CD4-positive, alpha-beta T cell treated with Interleukin-12 subunit alpha and Interleukin-12 subunit beta, for 1 hour (primary cell): ENCODE data around the gene RSBN1L.

Source experiments
- DNase-seq: peaks from one replicate; pipeline ENCODE4 v3.0.0-alpha.2; 2020

The RSBN1L gene

GRCh38 chr7:77734659-77735421 is 38.6 kb downstream of the RSBN1L start:
- DNase-seq: no peak

- DNase-seq: no peak
Measured at GRCh38 chr7:77735457-77735856, 39.2 kb downstream of the RSBN1L start.

GRCh38 chr7:77736991-77737390 is 40.7 kb downstream of the RSBN1L start:
- no peak for DNase-seq

- DNase-seq: no peak
Measured at GRCh38 chr7:77738382-77738781, 42.1 kb downstream of the RSBN1L start.

- DNase-seq: no peak
Measured at GRCh38 chr7:77738871-77739270, 42.6 kb downstream of the RSBN1L start.

GRCh38 chr7:77740257-77740656 is 44.0 kb downstream of the RSBN1L start:
- no peak for DNase-seq

GRCh38 chr7:77743518-77743917 is 47.3 kb downstream of the RSBN1L start:
- no peak for DNase-seq

GRCh38 chr7:77745746-77746145 is 49.5 kb downstream of the RSBN1L start:
- no peak for DNase-seq

GRCh38 chr7:77746164-77746823 is 50.0 kb downstream of the RSBN1L start:
- DNase-seq: no peak

GRCh38 chr7:77746824-77747165 is 50.5 kb downstream of the RSBN1L start:
- DNase-seq: no peak

GRCh38 chr7:77747178-77747577 is 50.9 kb downstream of the RSBN1L start:
- no peak for DNase-seq

GRCh38 chr7:77747718-77748117 is 51.5 kb downstream of the RSBN1L start:
- DNase-seq: no peak

GRCh38 chr7:77752016-77752415 is 55.8 kb downstream of the RSBN1L start:
- DNase-seq: peak; percentile 5

- no peak for DNase-seq
Measured at GRCh38 chr7:77753173-77753572, 56.9 kb downstream of the RSBN1L start.

- DNase-seq: no peak
Measured at GRCh38 chr7:77757589-77757988, 61.3 kb downstream of the RSBN1L start.

GRCh38 chr7:77759294-77759889 is 63.1 kb downstream of the RSBN1L start:
- DNase-seq: peak; percentile 84

- no peak for DNase-seq
Measured at GRCh38 chr7:77760809-77761453, 64.7 kb downstream of the RSBN1L start.

- DNase-seq: no peak
Measured at GRCh38 chr7:77765481-77765880, 69.2 kb downstream of the RSBN1L start.

GRCh38 chr7:77765906-77766800 is 69.9 kb downstream of the RSBN1L start:
- no peak for DNase-seq

- no peak for DNase-seq
Measured at GRCh38 chr7:77766801-77767605, 70.7 kb downstream of the RSBN1L start.

- DNase-seq: no peak
Measured at GRCh38 chr7:77770316-77770715, 74.1 kb downstream of the RSBN1L start.

GRCh38 chr7:77771901-77772300 is 75.6 kb downstream of the RSBN1L start:
- no peak for DNase-seq
